GM21360 (cell line): ENCODE results near the gene QPCTL.
"Not testable (repeated sequence)": the region's sequence is repeated elsewhere in the genome, so short reads cannot be mapped to it uniquely, and the experiment has no call there.

Experiments used
- ATAC-seq: cut with Tn5 transposase; IDR thresholded peaks from one replicate; pipeline ENCODE4 v1.9.1; 2021; ENCODE audit warnings: mild to moderate bottlenecking, moderate library complexity; ENCODE audit not compliant: unreplicated experiment

The QPCTL gene

DNA sequence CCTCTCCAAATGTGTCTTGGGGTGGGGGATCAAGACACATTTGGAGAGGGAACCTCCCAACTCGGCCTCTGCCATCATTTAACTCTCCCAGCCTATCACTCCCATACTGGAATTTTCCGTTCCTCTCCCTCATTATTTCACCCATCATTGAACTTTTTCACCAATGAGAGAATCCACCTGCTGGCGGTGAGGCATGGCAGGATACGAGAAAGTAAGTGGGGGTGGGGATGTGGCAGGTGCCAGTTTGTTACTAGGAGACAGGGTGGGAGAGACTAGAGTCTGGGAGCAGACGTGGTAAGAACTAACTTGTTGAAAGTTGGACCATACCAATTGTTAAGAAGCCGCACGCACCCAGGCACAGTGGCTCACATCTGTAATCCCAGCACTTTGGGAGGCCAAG is 17.5 kb upstream of the QPCTL start:
- no peak for ATAC-seq

DNA sequence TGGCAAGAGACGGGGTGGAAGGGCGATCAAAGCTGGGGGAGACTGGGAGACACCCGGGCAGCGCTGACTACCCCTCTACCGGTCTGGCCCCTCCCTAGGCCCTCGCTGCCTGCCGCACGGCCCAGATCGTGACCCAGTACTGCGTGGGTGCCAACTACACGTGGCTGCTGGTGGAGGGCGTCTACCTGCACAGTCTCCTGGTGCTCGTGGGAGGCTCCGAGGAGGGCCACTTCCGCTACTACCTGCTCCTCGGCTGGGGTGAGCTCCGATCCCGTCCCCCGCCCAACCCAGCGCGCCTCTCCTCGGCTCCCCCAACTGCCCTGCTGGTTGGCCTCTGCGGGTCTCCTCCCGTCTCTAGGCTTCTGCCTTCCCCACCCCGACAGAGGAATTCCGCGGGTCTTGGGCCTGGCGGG is 15.6 kb upstream of the QPCTL start:
- no peak for ATAC-seq

DNA sequence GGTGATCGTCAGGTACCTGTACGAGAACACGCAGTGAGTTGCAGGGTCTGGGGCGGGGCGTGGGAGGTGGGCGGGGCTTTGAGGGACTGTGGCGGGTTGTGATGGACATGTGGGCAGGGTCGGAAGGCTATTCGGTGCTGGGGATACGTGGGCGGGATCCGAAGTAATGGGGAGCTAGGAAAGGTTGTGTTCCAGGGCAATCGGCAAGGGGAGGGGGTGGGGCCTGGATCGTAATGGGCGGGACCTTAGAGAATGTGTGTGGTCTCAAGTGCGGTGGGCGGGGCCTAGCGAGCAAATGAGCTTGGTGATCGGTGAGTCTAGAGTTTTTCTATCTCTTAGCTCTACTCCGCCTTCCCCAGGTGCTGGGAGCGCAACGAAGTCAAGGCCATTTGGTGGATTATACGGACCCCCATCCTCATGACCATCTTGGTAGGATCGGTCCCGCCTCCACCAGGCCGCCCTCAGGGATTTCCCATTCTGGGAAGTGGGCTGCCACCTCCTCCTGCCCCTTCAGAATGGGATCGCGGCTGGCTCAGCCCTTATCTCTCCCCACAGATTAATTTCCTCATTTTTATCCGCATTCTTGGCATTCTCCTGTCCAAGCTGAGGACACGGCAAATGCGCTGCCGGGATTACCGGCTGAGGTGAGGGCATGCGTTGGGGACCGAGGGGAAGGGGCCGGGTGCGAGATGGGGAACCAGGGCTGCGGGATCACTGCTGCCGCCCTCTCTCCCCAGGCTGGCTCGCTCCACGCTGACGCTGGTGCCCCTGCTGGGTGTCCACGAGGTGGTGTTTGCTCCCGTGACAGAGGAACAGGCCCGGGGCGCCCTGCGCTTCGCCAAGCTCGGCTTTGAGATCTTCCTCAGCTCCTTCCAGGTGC is 14.9 kb upstream of the QPCTL start:
- ATAC-seq = no peak

DNA sequence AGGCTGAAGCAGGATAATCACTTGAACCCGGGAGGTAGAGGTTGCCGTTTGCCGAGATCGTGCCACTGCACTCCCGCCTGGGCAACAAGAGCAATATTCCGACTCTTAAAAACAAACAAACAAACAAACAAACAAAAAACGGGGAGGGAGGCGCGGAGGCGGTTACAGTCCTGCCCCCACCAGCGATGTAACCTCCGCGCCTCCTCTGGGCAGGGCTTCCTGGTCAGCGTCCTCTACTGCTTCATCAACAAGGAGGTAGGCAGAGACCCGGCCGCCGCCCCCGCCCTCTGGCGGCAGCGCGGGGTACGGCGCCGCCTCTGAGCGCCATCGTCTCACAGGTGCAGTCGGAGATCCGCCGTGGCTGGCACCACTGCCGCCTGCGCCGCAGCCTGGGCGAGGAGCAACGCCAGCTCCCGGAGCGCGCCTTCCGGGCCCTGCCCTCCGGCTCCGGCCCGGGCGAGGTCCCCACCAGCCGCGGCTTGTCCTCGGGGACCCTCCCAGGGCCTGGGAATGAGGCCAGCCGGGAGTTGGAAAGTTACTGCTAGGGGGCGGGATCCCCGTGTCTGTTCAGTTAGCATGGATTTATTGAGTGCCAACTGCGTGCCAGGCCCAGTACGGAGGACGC is 11.0 kb upstream of the QPCTL start:
- no peak for ATAC-seq

DNA sequence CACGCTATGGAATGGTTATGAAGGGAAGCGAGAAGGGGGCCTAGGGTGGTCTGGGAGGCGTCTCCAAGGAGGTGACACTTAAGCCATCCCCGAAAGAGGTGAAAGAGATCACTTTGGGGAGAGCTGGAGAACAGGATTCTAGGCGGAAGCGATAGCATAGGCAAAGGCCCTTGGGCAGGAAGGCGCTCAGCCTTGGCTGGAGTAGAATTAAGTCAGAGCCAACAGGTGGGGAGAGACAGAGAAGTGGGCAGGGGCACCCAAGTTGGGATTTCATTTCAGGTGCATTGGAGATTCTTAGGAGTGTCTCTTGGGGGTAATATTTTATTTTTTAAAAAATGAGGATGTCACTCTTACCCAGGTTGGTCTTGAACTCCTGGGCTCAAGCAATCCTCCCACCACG is 10.3 kb upstream of the QPCTL start:
- no peak for ATAC-seq

DNA sequence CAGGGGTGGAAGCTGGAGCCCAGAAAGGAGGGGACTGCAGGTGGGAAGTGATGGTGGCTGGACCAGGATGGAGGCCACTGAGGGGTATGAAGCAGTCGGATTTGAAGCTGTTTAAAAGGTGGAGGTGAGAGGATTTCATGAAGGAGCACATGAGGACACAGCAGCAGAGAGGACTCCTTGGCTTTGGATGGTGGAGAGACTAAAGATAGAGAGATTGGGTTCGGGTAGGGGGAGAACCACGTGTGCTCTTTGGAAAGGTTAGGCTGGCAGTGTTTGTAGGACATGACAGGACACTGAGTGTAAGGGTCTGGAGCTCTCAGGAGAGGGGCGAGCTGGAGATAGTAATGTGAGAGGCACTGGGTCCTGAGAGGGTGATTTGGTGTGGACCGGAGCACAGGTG is 9.6 kb upstream of the QPCTL start:
- no peak for ATAC-seq

DNA sequence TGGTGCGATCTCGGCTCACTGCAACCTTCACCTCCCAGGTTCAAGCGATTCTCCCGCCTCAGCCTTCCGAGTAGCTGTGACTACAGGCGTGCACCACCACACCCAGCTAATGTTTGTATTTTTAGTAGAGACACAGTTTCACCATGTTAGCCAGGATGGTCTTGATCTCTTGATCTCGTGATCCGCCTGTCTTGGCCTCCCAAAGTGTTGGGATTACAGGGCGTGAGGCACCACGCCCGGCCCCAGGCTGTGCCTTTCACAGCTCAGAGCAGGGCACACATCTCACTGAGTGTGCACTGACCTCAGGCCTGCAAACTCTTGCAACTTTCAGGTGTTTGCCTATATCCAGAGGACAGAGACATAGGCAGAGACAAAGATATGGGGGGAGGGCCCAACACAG is 7.4 kb upstream of the QPCTL start:
- not testable (repeated sequence) for ATAC-seq

DNA sequence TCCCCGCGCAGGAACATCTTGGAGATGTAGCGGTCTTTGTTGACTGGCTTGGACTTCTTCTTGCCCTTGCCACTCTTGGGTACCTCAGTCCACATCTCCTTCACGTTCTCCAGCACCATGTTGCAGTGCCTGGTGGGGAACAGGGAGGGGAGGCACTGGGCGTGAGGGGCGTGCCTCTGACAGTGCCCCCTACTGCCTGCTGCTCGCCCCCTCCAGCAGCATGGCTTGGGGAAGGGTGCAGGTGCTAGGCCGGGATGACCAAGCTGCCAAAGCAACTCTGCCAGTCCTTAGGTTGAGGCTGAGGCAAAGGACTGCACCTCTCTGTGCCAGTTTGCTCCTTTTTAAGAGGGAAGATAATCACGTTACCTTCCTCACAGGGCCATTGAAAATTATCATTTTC is 4.9 kb upstream of the QPCTL start:
- no peak for ATAC-seq

DNA sequence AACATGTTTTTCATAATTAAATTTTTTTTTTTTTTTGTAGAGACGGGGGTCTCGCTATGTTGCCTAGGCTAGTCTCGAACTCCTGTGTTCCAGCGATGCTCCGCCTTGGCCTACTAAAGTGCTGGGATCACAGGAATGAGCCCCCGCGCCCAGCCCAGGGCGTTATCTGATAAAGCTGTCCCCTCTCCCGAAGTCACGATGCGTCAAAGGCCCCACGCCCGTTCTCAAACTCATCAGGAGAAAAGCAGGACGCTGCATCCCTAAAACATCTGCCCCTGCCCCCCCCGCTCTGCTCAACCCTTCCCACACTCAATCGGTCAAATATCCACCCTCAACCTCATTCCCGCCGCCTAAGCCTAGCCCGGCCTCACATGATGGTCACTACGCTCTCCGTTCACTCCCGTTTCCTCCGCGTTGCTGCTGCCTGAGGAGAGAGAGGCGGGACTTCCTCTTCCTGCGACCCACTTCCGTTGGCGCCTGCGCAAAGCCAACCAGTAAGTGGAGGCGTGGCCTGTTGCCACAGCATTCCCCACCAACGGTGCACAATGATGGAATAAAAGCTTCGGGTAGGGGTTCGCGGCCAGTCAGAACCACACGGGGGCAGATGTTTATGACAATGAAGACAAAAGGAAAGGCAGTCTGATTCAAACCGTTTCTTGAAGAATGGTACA is 815 bp upstream of the QPCTL start, which contains the start of gene SNRPD2:
TSS of gene SNRPD2 (minus strand) at position 438 of the 671 bp plus-strand sequence. CDS start at position 373, 65 bp downstream.
- peak; percentile 43 for ATAC-seq

DNA sequence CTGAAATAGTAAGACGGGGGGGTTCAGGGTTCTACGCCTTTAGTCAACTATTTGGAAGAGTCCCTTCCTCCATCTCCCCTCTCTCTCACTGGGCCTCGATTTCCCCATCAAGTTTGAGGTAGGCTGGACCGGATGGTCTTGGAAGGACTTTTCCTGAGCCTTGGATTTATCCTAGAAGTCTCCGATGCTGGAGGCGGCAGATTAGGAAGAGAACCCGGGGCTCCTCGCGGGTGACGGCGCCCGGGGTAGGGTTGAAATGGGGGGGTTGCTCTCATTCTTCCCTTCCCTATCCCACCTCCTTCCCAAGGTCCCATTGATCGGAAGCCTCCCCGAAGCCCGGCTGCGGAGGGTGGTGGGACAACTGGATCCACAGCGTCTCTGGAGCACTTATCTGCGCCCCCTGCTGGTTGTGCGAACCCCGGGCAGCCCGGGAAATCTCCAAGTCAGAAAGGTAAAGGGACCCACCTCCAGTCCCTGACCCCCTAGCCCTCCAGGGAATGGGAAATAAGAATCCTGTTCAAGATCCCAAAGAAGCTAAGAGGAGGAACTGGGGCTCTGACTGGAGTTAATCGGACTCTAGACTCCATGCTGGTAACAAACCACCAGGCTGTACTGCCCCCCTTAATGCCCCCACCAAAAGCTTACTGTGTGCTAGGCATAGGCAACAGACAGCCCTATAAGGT is 781 bp downstream of the QPCTL start:
- ATAC-seq = no peak

DNA sequence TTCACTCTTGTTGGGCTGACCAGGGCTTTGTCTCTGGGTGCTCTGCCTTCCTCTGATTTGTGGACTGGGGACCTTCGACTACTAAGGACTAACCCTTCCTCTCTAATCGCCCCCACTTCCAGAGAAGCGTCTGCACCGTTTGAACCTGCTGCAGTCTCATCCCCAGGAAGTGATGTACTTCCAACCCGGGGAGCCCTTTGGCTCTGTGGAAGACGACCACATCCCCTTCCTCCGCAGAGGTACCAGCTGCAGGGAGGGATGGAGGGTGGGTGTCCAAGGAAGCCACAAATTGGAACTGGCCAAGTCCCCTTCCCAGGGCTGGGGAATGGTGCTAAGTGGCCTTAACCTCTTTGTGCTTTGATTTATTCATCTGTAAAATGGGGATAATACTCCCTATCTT is 9.2 kb downstream of the QPCTL start:
- no peak for ATAC-seq

DNA sequence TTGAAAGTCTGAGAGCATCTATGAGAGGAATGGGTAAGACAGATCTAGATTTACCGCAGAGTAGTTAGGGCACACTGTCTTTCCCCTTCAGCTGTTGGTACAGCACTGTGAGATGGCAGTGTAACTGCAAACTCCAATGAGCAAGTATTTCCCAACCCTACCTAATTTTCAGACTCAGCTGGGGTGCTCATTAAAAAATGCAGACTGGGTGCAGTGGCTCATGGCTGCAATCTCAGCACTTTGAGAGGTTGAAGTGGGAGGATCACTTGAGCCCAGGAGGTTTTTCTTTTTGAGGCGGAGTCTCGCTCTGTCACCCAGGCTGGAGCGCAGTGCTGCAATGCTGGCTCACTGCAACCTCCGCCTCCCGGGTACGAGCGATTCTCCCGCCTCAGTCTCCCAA is 12.6 kb downstream of the QPCTL start:
- ATAC-seq = no peak

DNA sequence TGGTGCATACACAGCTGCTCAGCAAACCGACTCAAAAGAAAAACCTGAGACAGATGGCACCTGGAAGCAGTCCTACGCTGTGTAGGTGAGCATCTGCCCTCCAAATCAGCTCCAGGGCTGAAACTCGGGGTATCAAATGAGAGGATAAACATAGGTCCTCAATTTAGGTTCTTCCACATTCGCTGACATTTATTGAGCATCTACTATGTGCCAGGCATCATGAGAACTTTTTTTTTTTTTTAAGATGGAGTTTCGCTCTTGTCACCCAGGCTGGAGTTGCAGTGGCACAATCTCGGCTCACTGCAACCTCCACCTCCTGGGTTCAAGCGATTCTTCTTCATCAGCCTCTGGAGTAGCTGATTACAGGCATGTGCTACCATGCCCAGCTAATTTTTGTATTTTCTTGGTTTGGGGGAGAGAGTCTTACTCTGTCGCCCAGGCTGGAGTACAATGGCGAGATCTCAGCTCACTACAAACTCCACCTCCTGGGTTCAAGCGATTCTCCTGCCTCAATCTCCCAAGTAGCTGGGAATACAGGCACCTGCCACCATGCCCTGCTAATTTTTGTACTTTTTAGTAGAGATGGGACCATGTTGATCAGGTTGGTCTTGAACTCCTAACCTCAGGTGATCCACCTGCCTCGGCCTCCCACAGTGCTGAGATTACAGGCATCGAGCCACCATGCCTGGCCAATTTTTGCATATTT is 13.4 kb downstream of the QPCTL start:
- no peak for ATAC-seq

DNA sequence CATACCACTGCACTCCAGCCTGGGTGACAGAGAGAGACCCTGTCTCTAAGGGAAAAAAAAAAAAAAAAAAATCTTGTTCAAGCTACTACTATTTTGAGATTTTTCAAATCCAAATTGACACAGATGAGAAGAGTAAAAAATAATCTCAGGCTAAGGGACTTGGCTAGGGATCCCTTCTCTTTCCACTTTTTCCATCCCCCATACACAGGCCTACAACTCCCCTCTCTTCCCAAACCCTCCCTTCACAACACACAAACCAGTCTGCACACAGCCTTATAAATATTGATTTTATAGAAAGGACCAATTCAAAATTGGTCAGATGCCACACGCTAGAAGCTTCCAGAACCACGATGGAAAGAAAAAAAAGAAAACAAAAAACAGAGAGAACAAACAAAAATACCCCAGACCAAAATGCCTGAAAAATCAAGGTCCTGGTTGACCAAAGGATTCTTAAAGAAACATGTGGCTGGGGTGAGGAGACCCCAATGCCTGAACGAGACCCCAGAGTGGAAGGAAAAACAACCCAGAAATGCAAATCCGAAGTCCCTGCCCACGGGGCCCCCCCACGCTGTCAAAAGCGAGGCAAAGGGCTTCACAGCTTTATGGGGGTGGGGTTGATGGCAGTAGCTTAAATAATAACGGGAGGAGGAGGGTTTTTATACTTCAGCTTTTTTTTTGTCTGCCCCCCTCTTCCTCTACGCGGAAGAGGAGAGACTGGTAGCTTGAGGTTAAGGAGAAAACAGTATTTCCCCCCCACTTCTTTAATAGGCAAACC is 18.1 kb downstream of the QPCTL start:
- no peak for ATAC-seq

DNA sequence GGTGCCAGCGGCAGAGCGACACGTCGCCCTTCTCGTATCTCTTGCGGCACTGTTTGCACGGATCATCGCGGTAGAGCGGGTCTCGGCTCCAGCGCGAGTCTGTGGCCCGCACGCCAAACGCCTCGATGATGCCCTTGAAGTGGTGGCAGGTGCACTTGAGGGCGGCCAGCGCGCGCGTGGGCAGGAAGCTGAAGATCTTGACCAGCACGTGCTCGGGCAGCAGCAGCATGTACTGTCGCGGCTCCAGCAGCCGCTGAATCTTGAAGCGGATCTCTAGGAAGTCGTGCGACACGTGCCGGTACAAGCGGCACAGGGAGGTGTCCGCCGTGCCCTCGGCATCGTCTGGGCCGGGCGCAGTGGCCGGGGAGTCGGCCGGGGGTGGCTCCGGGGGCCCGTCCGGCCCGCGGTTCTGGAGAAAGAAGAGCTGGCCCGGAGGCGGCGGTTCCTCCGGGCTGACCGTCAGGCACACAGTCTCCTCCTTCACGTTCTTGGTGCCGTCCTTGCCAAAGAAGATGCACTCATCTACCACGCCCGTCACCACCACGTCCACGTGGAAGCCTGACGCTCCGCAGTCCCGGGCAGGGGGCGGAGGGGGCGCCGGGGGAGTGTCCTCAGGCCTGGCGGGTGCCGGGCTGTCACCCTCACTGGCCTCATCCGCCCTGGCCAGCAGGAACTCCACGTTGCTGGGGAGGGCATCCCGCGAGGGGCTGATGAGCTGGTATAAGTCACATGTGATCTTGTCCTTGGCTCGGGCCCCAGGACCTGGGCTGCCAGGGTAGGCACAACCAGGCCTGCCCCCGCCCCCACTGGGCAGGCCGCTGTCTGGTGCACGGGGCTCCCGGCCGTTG is 19.6 kb downstream of the QPCTL start:
- no peak for ATAC-seq

DNA sequence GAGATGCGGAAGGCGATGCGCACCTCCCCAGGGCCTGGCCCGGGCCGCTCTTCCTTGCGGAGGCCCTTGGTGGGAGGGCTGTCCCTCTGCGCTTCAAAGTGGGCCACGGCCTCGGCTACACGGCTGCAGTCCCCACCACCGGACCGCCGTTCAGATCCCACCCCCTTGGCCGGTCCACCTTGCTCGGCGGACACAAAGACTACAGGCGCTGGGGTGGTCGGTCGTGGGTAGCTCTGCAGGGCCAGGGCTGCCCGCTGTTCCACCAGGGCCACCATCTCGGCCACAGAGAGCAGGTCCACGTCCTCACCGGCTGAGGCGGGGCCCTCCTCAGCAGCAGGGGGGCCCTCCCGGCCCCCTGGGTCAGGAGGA is 20.2 kb downstream of the QPCTL start:
- ATAC-seq = no peak

DNA sequence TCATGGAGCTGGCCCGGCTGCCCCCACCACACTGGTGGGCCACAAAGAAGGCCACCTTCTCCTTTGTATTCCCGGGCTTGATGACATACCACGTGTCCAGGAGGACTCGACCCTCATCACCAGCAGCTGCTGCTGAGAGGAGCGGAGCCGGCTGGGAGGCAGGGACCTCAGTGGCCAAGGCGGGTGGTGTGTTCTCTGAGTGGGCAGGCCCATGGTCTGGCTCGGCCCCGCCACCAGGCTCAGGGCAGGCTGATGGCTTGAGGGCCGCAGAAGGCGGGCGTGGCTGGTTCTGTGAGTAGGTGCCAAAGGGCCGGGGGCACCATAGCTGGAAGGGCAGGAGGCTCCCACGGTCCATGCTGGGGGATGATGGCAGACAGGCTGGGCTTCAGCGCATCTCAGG is 20.7 kb downstream of the QPCTL start:
- no peak for ATAC-seq

DNA sequence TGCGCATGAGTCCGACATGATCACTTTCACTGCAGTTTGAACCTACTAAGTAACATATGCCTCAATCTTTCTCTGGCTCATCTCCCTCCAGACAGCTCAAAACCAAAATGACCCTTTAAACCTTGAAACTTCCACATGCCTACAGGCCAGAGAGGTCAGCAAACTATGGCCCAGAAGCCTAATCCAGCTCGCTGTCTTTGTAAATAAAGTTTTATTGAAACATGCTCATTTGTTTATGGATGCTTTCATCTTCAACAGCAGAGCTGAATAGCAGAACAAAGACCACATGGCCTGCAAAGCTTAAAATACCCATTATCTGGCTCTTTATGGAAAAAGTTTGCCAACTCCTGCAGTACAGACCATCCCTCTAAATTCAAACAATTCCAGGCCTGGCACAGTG is 22.7 kb downstream of the QPCTL start:
- no peak for ATAC-seq
